ENCODE results near the gene NOXA1. TPM values are rescaled to one million over a fixed set of nuclear protein-coding genes. Genes with fewer than 3 reads are reported as not detected.
A peak's percentile ranks its signal among the peaks of the same experiment; 100 is the strongest.
"Not testable (repeated sequence)": the region's sequence is repeated elsewhere in the genome, so short reads cannot be mapped to it uniquely, and the experiment has no call there.

The NOXA1 gene
- total RNA-seq, 1 donor from 2014 or later = 2.1 TPM

- DNase-seq (ENCODE audit: low read depth) = no peak
Measured at GRCh38 chr9:137465000-137465719, 42.0 kb downstream of the NOXA1 start.

GRCh38 chr9:137465720-137466388 lies 42.7 kb downstream of the NOXA1 start:
- DNase-seq (ENCODE audit: low read depth) = no peak

GRCh38 chr9:137466389-137467085 lies 43.3 kb downstream of the NOXA1 start:
- not testable (repeated sequence) for DNase-seq (ENCODE audit: low read depth)

GRCh38 chr9:137467161-137467581 lies 44.0 kb downstream of the NOXA1 start:
- DNase-seq (ENCODE audit: low read depth) = no peak

GRCh38 chr9:137467896-137468295 lies 44.7 kb downstream of the NOXA1 start:
- no peak for DNase-seq (ENCODE audit: low read depth)

GRCh38 chr9:137470785-137471184 lies 47.6 kb downstream of the NOXA1 start:
- DNase-seq (ENCODE audit: low read depth) = no peak

GRCh38 chr9:137474271-137474670 lies 51.1 kb downstream of the NOXA1 start:
- DNase-seq (ENCODE audit: low read depth) = no peak

- no peak for DNase-seq (ENCODE audit: low read depth)
Measured at GRCh38 chr9:137475666-137476065, 52.5 kb downstream of the NOXA1 start.

- DNase-seq (ENCODE audit: low read depth) = no peak
Measured at GRCh38 chr9:137476856-137477255, 53.7 kb downstream of the NOXA1 start.

GRCh38 chr9:137477778-137478612 lies 54.8 kb downstream of the NOXA1 start:
- DNase-seq (ENCODE audit: low read depth) = no peak

- DNase-seq (ENCODE audit: low read depth) = no peak
Measured at GRCh38 chr9:137478613-137478961, 55.4 kb downstream of the NOXA1 start.

GRCh38 chr9:137478962-137479861 lies 56.0 kb downstream of the NOXA1 start:
- DNase-seq (ENCODE audit: low read depth) = no peak

- DNase-seq (ENCODE audit: low read depth) = no peak
Measured at GRCh38 chr9:137479892-137480685, 56.9 kb downstream of the NOXA1 start.

GRCh38 chr9:137480686-137481683 lies 57.8 kb downstream of the NOXA1 start:
- DNase-seq (ENCODE audit: low read depth) = no peak

GRCh38 chr9:137482094-137482781 lies 59.0 kb downstream of the NOXA1 start:
- DNase-seq (ENCODE audit: low read depth) = peak; percentile 72
